ENCODE measurements around the gene GLB1L3. TPM values are rescaled to one million over a fixed set of nuclear protein-coding genes. Genes with fewer than 3 reads are reported as not detected.

Gene GLB1L3
- total RNA-seq, 1 experiment from 2014 or later: not detected

- Histone ChIP-seq H3K9ac (ENCODE audit: low read length) (no peak overlapping the region), H3K4me2 (ENCODE audit: low read length) (no peak overlapping the region), H4K20me1 (ENCODE audit: insufficient read depth) (no peaks in the 10 kb centered on the region), H3K9me2 (ENCODE audit: insufficient read depth) (no peaks in the 10 kb centered on the region), H3K27me3 (ENCODE audit: insufficient read depth, low read length) (no peaks in the 10 kb centered on the region), H3K4me3 (replicated peaks in 1 of 2; ENCODE audit: low read depth in 1 of 2, low read length in 2 of 2) (no peak overlapping the region), H3K27ac (ENCODE audit: low read depth, low read length) (no peak overlapping the region), H2AFZ (ENCODE audit: low read depth, low read length, poor library complexity, severe bottlenecking) (no peak overlapping the region), H3K79me2 (ENCODE audit: insufficient read depth, low read length) (no peaks in the 10 kb centered on the region), H3K36me3 (ENCODE audit: control insufficient read depth in 1 of 2, insufficient read depth in 2 of 2, low read length in 2 of 2) (no peaks in the 10 kb centered on the region), H3K9me3 (ENCODE audit: control insufficient read depth in 1 of 2, insufficient read depth in 1 of 2, low read depth in 1 of 2, low read length in 2 of 2) (no peaks in the 10 kb centered on the region), H3K4me1 (ENCODE audit: control insufficient read depth in 1 of 2, insufficient read depth in 2 of 2, low read length in 2 of 2) (peaks cover 12 to 36% of the 10 kb centered on the region in 2 experiments; a peak in 3 of 4 replicates)
- intact Hi-C loops (cut with micrococcal nuclease): loop anchor here (10.0 kb wide), 1 partner anchor 316 kb away; no protein-coding TSS in a partner anchor
- ChIA-PET POLR2A (no interaction called here), RAD21 (ENCODE audit: low non-redundant PET in 1 of 2, low total read pairs in 2 of 2, uncharacterized antibody in 2 of 2, unreplicated experiment in 2 of 2) (no interaction called here), CTCF (no interaction called here)
- TF ChIP-seq REST (IDR thresholded peaks at IDR 0.05; ENCODE audit: low read depth) (no peak), RAD21 (IDR thresholded peaks at IDR 0.05; ENCODE audit: low read depth) (no peak), SRF (IDR thresholded peaks at IDR 0.05; ENCODE audit: low read depth) (no peak), ATF3 (IDR thresholded peaks at IDR 0.05) (no peak), CEBPB (IDR thresholded peaks at IDR 0.05; ENCODE audit: low read depth) (no peak), EZH2phosphoT487 (IDR thresholded peaks at IDR 0.05; ENCODE audit: borderline replicate concordance) (no peak), YY1 (IDR thresholded peaks at IDR 0.05; ENCODE audit: extremely low read depth, insufficient replicate concordance, low read depth, low read length) (no peak), ZNF274 (IDR thresholded peaks at IDR 0.05; ENCODE audit: low read depth, low read length) (no peak), EGR1 (IDR thresholded peaks at IDR 0.05; ENCODE audit: low read depth) (no peak), ZBTB33 (IDR thresholded peaks at IDR 0.05; ENCODE audit: extremely low read depth, insufficient replicate concordance, low read length) (no peak), FOSL1 (IDR thresholded peaks at IDR 0.05; ENCODE audit: low read depth) (no peak), POLR2A (IDR thresholded peaks at IDR 0.05; ENCODE audit: borderline replicate concordance, extremely low read depth, insufficient read depth, insufficient read length) (no peak), ELF1 (IDR thresholded peaks at IDR 0.05; ENCODE audit: borderline replicate concordance, low read depth) (no peak), POLR2AphosphoS5 (IDR thresholded peaks at IDR 0.05; ENCODE audit: low read depth, low read length) (no peak), CBX3 (IDR thresholded peaks at IDR 0.05; ENCODE audit: low read depth) (no peak), MAX (IDR thresholded peaks at IDR 0.05) (no peak)
- no TSS peak for BruUV-seq (replicated peaks)
- no peak for DNase-seq (ENCODE audit: low read depth, low spot score)
- ATAC-seq: no peak
Measured at GRCh38 chr11:134338654-134339053, 62.5 kb downstream of the GLB1L3 start.
